MG63 (cell line): ENCODE data around the gene ASAH2. TPM values are rescaled to one million over a fixed set of nuclear protein-coding genes. Genes with fewer than 3 reads are reported as not detected.

Experiments used
- DNase-seq: peaks from one replicate; pipeline ENCODE4 v3.0.0-alpha.2; 2020
- H3K27me3 ChIP-seq: fragments of 250-450 bp; sonication (Bioruptor Pico); 2 replicates; pipeline ENCODE4 v1.5.1; 2020; ENCODE audit warnings: mild to moderate bottlenecking, moderate library complexity
- H3K36me3 ChIP-seq: fragments of 250-450 bp; sonication (Bioruptor Pico); 2 replicates; pipeline ENCODE4 v1.5.1; 2020; ENCODE audit warnings: mild to moderate bottlenecking, moderate library complexity
- H3K4me3 ChIP-seq: fragments of 250-450 bp; sonication (Bioruptor Pico); 2 replicates; pipeline ENCODE4 v1.5.1; 2020; ENCODE audit warnings: mild to moderate bottlenecking, moderate library complexity
- H3K9me3 ChIP-seq: fragments of 250-450 bp; sonication (Bioruptor Pico); 2 replicates; pipeline ENCODE4 v1.5.1; 2020; ENCODE audit warnings: mild to moderate bottlenecking, moderate library complexity
- total RNA-seq: library from RNA; depleted of rRNA; stranded (reverse); fragments of >200 nt; shearing (Covaris generic); gene quantifications from 2 replicates; pipeline ENCODE4 v1.2.3, GENCODE V29; 2014; ENCODE audit warnings: low replicate concordance; rRNA removed

Gene ASAH2
- total RNA-seq, 1 experiment from 2014 or later: 0.76 TPM

DNA sequence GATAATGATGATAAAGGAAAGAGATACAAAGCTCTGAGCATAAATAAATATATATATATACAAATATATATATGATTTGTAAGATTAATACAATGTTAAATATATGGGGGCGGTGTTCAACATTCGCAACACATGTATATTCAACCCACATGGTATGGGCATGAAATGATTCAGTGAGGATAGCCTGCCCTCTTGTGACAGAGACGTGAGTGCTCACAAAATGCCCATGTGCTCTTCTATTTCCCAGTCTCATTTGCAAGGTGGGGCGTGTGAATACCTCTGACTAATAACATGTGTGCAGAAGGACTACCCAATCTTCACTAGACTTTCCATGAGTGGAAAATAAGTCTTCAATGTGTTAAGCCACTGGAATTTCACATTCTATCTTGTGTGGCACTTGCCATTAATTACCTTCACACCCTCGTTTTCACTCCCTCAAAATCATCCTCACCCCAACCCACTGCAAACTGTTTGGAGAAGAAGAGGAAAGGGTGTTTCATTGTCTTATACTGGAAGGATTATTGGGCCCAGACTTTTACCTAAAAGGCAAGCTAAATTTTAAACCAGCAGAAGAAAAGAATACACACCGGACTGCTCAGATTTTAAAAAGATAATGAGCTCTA, 26.9 kb downstream of the ASAH2 start:
- no peaks in the 10 kb centered on the region for H3K36me3 ChIP-seq
- peak; percentile 50 for DNase-seq
- no peak overlapping the region for H3K4me3 ChIP-seq
- H3K27me3 ChIP-seq: no peaks in the 10 kb centered on the region
- no peaks in the 10 kb centered on the region for H3K9me3 ChIP-seq

GRCh38 chr10:50222199-50222598, 29.1 kb downstream of the ASAH2 start:
- no peak overlapping the region for H3K4me3 ChIP-seq

DNA sequence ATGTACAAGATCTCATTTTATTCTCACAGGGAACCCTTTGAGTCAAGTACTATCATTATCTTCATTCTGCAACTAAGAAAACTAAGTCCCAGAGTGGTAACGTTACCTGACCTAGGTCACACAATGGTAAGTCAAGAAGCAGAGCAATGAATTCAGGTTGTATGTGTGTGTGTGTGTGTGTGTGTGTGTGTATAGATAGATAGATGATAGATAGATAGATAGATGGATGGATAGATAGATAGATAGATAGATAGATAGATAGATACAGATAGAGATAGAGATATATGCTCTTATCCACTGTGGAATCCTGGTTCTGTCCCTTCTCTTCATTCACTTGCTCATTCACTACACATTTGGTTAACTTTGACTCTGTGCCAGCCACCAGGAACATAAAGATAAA, 29.8 kb downstream of the ASAH2 start:
- H3K36me3 ChIP-seq: no peaks in the 10 kb centered on the region
- H3K27me3 ChIP-seq: no peaks in the 10 kb centered on the region
- no peaks in the 10 kb centered on the region for H3K9me3 ChIP-seq
- no peak overlapping the region for H3K4me3 ChIP-seq
- no peak for DNase-seq

More at GRCh38 chr10:50222199-50222598, 29.1 kb downstream of the ASAH2 start:
- H3K36me3 ChIP-seq: no peaks in the 10 kb centered on the region
- DNase-seq: no peak
- H3K27me3 ChIP-seq: no peaks in the 10 kb centered on the region
- no peaks in the 10 kb centered on the region for H3K9me3 ChIP-seq

DNA sequence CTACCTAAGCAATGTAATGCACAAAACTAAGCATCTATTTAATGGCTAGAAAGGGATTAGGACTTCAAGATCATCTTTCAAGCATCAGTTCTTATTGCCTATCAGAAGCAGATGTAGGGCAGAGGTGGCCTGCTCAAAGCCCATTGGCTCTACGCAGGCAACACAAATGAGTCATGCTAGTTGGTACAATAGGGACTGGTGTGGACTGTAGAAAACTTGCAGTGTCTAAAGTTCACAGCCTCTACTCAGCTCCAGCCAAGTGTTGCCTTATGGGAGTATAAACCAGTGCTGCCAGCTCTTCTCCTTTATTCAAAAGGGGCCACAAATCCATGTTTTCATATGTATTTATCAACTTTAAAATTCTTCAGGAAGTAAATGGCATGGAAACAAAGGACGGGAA, 31.7 kb downstream of the ASAH2 start:
- Histone ChIP-seq H3K36me3 (no peaks in the 10 kb centered on the region), H3K4me3 (no peak overlapping the region), H3K27me3 (no peaks in the 10 kb centered on the region), H3K9me3 (no peaks in the 10 kb centered on the region)
- DNase-seq: no peak

GRCh38 chr10:50219200-50219599, 32.1 kb downstream of the ASAH2 start:
- Histone ChIP-seq H3K36me3 (no peaks in the 10 kb centered on the region), H3K4me3 (no peak overlapping the region), H3K27me3 (no peaks in the 10 kb centered on the region), H3K9me3 (no peaks in the 10 kb centered on the region)
- no peak for DNase-seq

- no peaks in the 10 kb centered on the region for H3K27me3 ChIP-seq
- H3K9me3 ChIP-seq: no peaks in the 10 kb centered on the region
- no peak overlapping the region for H3K4me3 ChIP-seq
- no peaks in the 10 kb centered on the region for H3K36me3 ChIP-seq
- DNase-seq: peak; percentile 25
Observed at GRCh38 chr10:50216894-50217293, 34.4 kb downstream of the ASAH2 start.

- Histone ChIP-seq H3K9me3 (no peaks in the 10 kb centered on the region), H3K36me3 (no peaks in the 10 kb centered on the region), H3K4me3 (no peak overlapping the region), H3K27me3 (no peaks in the 10 kb centered on the region)
- DNase-seq: no peak
Observed at GRCh38 chr10:50216418-50216817, 34.9 kb downstream of the ASAH2 start.

- no peak for DNase-seq
Observed at GRCh38 chr10:50211670-50212069, 39.6 kb downstream of the ASAH2 start.

DNA sequence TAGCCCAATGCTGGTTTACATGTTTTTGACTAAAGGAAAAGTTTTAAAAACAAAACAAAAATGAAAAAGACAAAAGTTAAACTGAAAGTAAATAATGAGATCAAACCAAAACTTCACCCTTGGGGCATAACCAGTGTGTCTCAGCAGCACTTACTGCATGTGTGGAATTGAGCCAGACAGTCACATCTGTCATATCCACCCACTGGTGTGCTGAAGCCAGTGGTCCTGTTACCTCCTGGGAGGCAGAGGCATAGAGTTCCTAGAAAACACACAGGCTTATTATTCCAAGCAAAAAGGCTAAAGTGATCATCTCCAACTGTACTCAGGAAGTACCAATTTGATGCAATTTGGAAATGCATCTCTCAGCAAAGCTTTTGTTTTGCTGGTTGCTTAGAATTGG, 40.4 kb downstream of the ASAH2 start:
- H3K9me3 ChIP-seq: no peaks in the 10 kb centered on the region
- H3K36me3 ChIP-seq: no peaks in the 10 kb centered on the region
- no peak for DNase-seq
- peaks cover 17% of the 10 kb centered on the region; the same call in 1 of the 2 replicates for H3K27me3 ChIP-seq
- no peak overlapping the region for H3K4me3 ChIP-seq

More at GRCh38 chr10:50211670-50212069, 39.6 kb downstream of the ASAH2 start:
- Histone ChIP-seq H3K27me3 (peaks cover 11% of the 10 kb centered on the region; the same call in 1 of the 2 replicates), H3K4me3 (no peak overlapping the region), H3K36me3 (no peaks in the 10 kb centered on the region), H3K9me3 (no peaks in the 10 kb centered on the region)

Other genes starting within 250 kb of the ASAH2 start
- gene WASHC2A, start 183.6 kb downstream of the ASAH2 start, total RNA-seq: 21.2 and 22.9 TPM in 2 replicates